Measurements from ENCODE around the gene SEC24C. TPM values are rescaled to one million over a fixed set of nuclear protein-coding genes. Genes with fewer than 3 reads are reported as not detected.
A peak's percentile ranks its signal among the peaks of the same experiment; 100 is the strongest.
"Not testable (repeated sequence)": the region's sequence is repeated elsewhere in the genome, so short reads cannot be mapped to it uniquely, and the experiment has no call there.

Gene SEC24C
- total RNA-seq, 2 donors from 2014 or later, result 29.1 to 30.3 TPM

GRCh38 chr10:73734028-73734720 lies 10.0 kb upstream of the SEC24C start:
- WGBS, 2 donors, result 73 to 79% methylated on average over 3 to 14 of the region's 16 CpGs
- Histone ChIP-seq H3K4me3 (no peak overlapping the region), H3K4me1 (peaks cover 29% of the 10 kb centered on the region), H3K9me3 (no peaks in the 10 kb centered on the region), H3K27me3 (no peaks in the 10 kb centered on the region), H3K36me3 (replicated peaks in 1 of 2; ENCODE audit: insufficient read depth in 1 of 2, low read depth in 2 of 2) (peaks cover 0 to 2% of the 10 kb centered on the region in 2 donors), H3K27ac (no peak overlapping the region)
- intact Hi-C loops (cut with DNase I), result no loop called here
- no peak for DNase-seq
- no peak for ATAC-seq
- TF ChIP-seq CTCF (IDR thresholded peaks at IDR 0.05), result no peak

DNA sequence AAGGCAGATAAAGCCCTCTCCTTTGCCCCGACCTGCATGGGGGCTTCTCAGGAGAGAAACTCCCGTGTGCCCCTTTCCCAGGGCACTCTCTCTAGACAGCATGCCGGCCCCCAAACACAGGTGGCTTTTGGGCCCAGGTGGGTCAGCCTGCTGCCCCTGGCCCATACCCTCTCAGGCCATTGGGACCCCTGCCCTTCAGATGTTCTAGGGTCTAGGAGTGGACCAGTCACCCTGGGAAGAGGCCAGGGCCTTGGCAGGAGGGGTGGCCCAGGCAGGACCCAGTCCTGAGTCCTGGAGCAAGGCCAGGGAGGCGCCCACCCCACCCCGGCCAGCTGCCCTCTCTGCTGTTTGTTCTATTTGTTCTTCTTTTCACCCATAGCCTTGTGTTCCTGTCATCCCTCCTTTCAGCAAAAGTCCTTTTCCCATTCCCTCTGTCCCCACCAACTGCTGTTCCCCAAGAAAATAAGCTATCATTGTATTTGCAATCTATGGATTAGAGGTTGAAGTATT lies 9.3 kb upstream of the SEC24C start:
- no peak for ATAC-seq
- Histone ChIP-seq H3K4me1 (peaks cover 29% of the 10 kb centered on the region), H3K9me3 (no peaks in the 10 kb centered on the region), H3K27ac (no peak overlapping the region), H3K4me3 (no peak overlapping the region), H3K27me3 (no peaks in the 10 kb centered on the region), H3K36me3 (replicated peaks in 1 of 2; ENCODE audit: insufficient read depth in 1 of 2, low read depth in 2 of 2) (peaks cover 0 to 2% of the 10 kb centered on the region in 2 donors)
- intact Hi-C loops (cut with DNase I), result no loop called here
- TF ChIP-seq CTCF (IDR thresholded peaks at IDR 0.05), result no peak
- TF ChIP-seq POLR2A (IDR thresholded peaks at IDR 0.05), result no peak
- no peak for DNase-seq
- 75 to 77% methylated on average over 5 of the region's 5 CpGs for WGBS, 2 donors

DNA sequence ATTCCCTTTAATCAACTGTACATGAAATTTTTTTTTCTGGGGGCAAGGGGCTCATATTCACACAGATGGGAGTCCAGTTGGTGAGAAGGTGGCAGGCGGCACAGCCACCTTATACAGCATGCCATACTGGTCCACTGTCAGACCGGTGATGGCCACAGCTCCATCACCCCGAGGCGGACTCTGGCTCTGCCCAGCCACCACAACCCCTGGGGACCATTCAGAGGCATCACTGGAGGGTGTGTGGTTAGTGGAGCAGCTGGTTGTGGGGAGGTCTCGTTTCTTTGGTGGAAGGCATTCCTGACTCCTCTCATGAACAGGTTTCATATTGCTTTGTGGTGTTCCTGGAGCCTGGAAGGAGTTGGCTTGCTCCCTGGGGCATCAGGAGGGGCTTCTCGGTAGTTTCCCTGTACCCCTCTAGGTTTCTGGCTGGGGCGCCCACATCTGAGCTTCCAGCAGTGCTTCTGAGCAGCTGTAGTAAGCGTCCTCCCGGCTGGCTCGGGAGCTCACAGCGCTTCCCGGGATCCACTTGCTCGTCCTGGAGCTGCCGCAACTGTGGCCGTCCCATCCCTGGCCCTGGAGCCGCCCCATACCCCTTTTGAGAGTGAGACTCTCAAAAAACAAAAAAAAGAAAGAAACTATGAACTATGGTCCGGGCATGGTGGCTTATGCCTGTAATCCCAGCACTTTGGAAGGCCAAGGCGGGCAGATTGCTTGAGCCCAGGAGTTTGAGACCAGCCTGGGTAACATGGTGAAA lies 3.5 kb upstream of the SEC24C start:
- H3K36me3 ChIP-seq (replicated peaks in 1 of 2; ENCODE audit: insufficient read depth in 1 of 2, low read depth in 2 of 2); H3K27ac ChIP-seq; H3K27me3 ChIP-seq; DNase-seq; intact Hi-C loops (cut with DNase I); H3K4me3 ChIP-seq; ATAC-seq; H3K9me3 ChIP-seq: not testable (repeated sequence)
- H3K4me1 ChIP-seq, result peaks cover 28% of the 10 kb centered on the region
- WGBS, 2 donors, result 92 to 96% methylated on average over 15 to 18 of the region's 18 CpGs

GRCh38 chr10:73742454-73742734 lies 1.8 kb upstream of the SEC24C start:
- Histone ChIP-seq H3K9me3 (no peaks in the 10 kb centered on the region), H3K4me3 (no peak overlapping the region), H3K27me3 (no peaks in the 10 kb centered on the region), H3K36me3 (replicated peaks in 1 of 2; ENCODE audit: insufficient read depth in 1 of 2, low read depth in 2 of 2) (peaks cover 0 to 7% of the 10 kb centered on the region in 2 donors), H3K27ac (no peak overlapping the region), H3K4me1 (peaks cover 35% of the 10 kb centered on the region)
- intact Hi-C loops (cut with DNase I), result no loop called here
- DNase-seq, result no peak
- WGBS, 2 donors, result 86 to 99% methylated on average over 5 of the region's 5 CpGs
- TF ChIP-seq CTCF (IDR thresholded peaks at IDR 0.05) (no peak), POLR2A (IDR thresholded peaks at IDR 0.05) (no peak)
- no peak for ATAC-seq

- Histone ChIP-seq H3K9me3 (no peaks in the 10 kb centered on the region), H3K4me3 (peak overlapping the region; percentile 64 to 72), H3K36me3 (replicated peaks in 1 of 2; ENCODE audit: insufficient read depth in 1 of 2, low read depth in 2 of 2) (peaks cover 0 to 7% of the 10 kb centered on the region in 2 donors), H3K27ac (peak overlapping the region; percentile 75 to 96 (median 92)), H3K4me1 (peaks cover 35% of the 10 kb centered on the region), H3K27me3 (no peaks in the 10 kb centered on the region)
- ATAC-seq (no peak), DNase-seq (no peak)
- intact Hi-C loops (cut with DNase I), result no loop called here
- TF ChIP-seq POLR2A (IDR thresholded peaks at IDR 0.05) (no peak), CTCF (IDR thresholded peaks at IDR 0.05) (no peak)
- WGBS, 2 donors, result 27 to 29% methylated on average over 6 of the region's 6 CpGs
Measured at GRCh38 chr10:73743327-73743904, 756 bp upstream of the SEC24C start.
